ENCODE results near the gene KLK13. TPM values are rescaled to one million over a fixed set of nuclear protein-coding genes. Genes with fewer than 3 reads are reported as not detected.

Gene KLK13
- total RNA-seq, 4 donors from 2014 or later = 1.2 to 5.0 (median 1.3) TPM; not detected in 1

GRCh38 chr19:51025401-51025800, 39.5 kb downstream of the KLK13 start:
- DNase-seq = no peak
- no peaks in the 10 kb centered on the region for H3K36me3 ChIP-seq
- no peaks in the 10 kb centered on the region for H3K4me1 ChIP-seq
- TF ChIP-seq CTCF (IDR thresholded peaks at IDR 0.05) (no peak), POLR2A (IDR thresholded peaks at IDR 0.05) (no peak)
- H3K27ac ChIP-seq = no peak overlapping the region
- no peak overlapping the region for H3K4me3 ChIP-seq
- H3K27me3 ChIP-seq = no peaks in the 10 kb centered on the region
- no peaks in the 10 kb centered on the region for H3K9me3 ChIP-seq

GRCh38 chr19:51024924-51025323, 40.0 kb downstream of the KLK13 start:
- TF ChIP-seq CTCF (IDR thresholded peaks at IDR 0.05) (no peak), POLR2A (IDR thresholded peaks at IDR 0.05) (no peak)
- no peak overlapping the region for H3K27ac ChIP-seq
- no peaks in the 10 kb centered on the region for H3K36me3 ChIP-seq
- H3K4me3 ChIP-seq = no peak overlapping the region
- DNase-seq = no peak
- no peaks in the 10 kb centered on the region for H3K9me3 ChIP-seq
- H3K27me3 ChIP-seq = no peaks in the 10 kb centered on the region
- H3K4me1 ChIP-seq = peaks cover 0 to under 1% (median 0%) of the 10 kb centered on the region in 4 donors

GRCh38 chr19:51023946-51024345, 40.9 kb downstream of the KLK13 start:
- Histone ChIP-seq H3K27me3 (peaks cover 0 to 8% of the 10 kb centered on the region in 2 donors), H3K4me3 (no peak overlapping the region), H3K36me3 (no peaks in the 10 kb centered on the region), H3K4me1 (peaks cover 0 to 10% (median 0%) of the 10 kb centered on the region in 4 donors), H3K9me3 (no peaks in the 10 kb centered on the region), H3K27ac (no peak overlapping the region)
- TF ChIP-seq CTCF (IDR thresholded peaks at IDR 0.05) (no peak), POLR2A (IDR thresholded peaks at IDR 0.05) (no peak)
- no peak for DNase-seq

- Histone ChIP-seq H3K36me3 (no peaks in the 10 kb centered on the region), H3K9me3 (no peaks in the 10 kb centered on the region), H3K27me3 (peaks cover 0 to 15% of the 10 kb centered on the region in 2 donors), H3K4me1 (peaks cover 0 to 18% (median 0%) of the 10 kb centered on the region in 4 donors), H3K4me3 (no peak overlapping the region), H3K27ac (no peak overlapping the region)
- no peak for DNase-seq
- TF ChIP-seq POLR2A (IDR thresholded peaks at IDR 0.05) = no peak
- no peak for TF ChIP-seq CTCF (IDR thresholded peaks at IDR 0.05)
Measured at GRCh38 chr19:51022526-51022925, 42.4 kb downstream of the KLK13 start.

- Histone ChIP-seq H3K4me1 (peaks cover 0 to 28% (median 0%) of the 10 kb centered on the region in 4 donors), H3K27me3 (peaks cover 0 to 25% of the 10 kb centered on the region in 2 donors), H3K36me3 (no peaks in the 10 kb centered on the region), H3K4me3 (no peak overlapping the region), H3K27ac (no peak overlapping the region), H3K9me3 (no peaks in the 10 kb centered on the region)
- DNase-seq = no peak
- TF ChIP-seq POLR2A (IDR thresholded peaks at IDR 0.05) = no peak
- peak in 5 of 6 experiments; percentile 23 to 65 (median 56) for TF ChIP-seq CTCF (IDR thresholded peaks at IDR 0.05)
Measured at GRCh38 chr19:51020988-51021651, 43.8 kb downstream of the KLK13 start.
